HG02870 (cell line): ENCODE measurements around the gene ATP9A.
"Not testable (repeated sequence)": the region's sequence is repeated elsewhere in the genome, so short reads cannot be mapped to it uniquely, and the experiment has no call there.

ENCODE experiments used
- ATAC-seq: cut with Tn5 transposase; IDR thresholded peaks from one replicate; pipeline ENCODE4 v1.9.1; 2021; ENCODE audit warnings: mild to moderate bottlenecking, moderate library complexity; ENCODE audit not compliant: unreplicated experiment

ATP9A gene

GRCh38 chr20:51757226-51757625 is 11.0 kb downstream of the ATP9A start:
- no peak for ATAC-seq

GRCh38 chr20:51756653-51757052 is 11.5 kb downstream of the ATP9A start:
- peak; percentile 66 for ATAC-seq

GRCh38 chr20:51753220-51753619 is 15.0 kb downstream of the ATP9A start:
- ATAC-seq = not testable (repeated sequence)

- no peak for ATAC-seq
Observed at GRCh38 chr20:51752343-51752951, 15.7 kb downstream of the ATP9A start.

GRCh38 chr20:51750770-51751388 is 17.3 kb downstream of the ATP9A start:
- no peak for ATAC-seq

GRCh38 chr20:51750037-51750769 is 18.0 kb downstream of the ATP9A start:
- no peak for ATAC-seq

GRCh38 chr20:51749674-51750036 is 18.5 kb downstream of the ATP9A start:
- ATAC-seq = no peak

GRCh38 chr20:51747182-51747911 is 20.8 kb downstream of the ATP9A start:
- no peak for ATAC-seq

GRCh38 chr20:51745804-51746203 is 22.4 kb downstream of the ATP9A start:
- no peak for ATAC-seq

- ATAC-seq = no peak
Observed at GRCh38 chr20:51740838-51741237, 27.4 kb downstream of the ATP9A start.

- ATAC-seq = not testable (repeated sequence)
Observed at GRCh38 chr20:51740308-51740707, 27.9 kb downstream of the ATP9A start.

GRCh38 chr20:51739722-51740249 is 28.4 kb downstream of the ATP9A start:
- ATAC-seq = no peak

GRCh38 chr20:51738877-51739447 is 29.2 kb downstream of the ATP9A start:
- no peak for ATAC-seq

GRCh38 chr20:51738261-51738660 is 29.9 kb downstream of the ATP9A start:
- not testable (repeated sequence) for ATAC-seq

GRCh38 chr20:51736947-51737346 is 31.2 kb downstream of the ATP9A start:
- no peak for ATAC-seq

GRCh38 chr20:51735728-51736600 is 32.2 kb downstream of the ATP9A start:
- no peak for ATAC-seq

- no peak for ATAC-seq
Observed at GRCh38 chr20:51734876-51735720, 33.1 kb downstream of the ATP9A start.

- ATAC-seq = no peak
Observed at GRCh38 chr20:51733070-51733469, 35.1 kb downstream of the ATP9A start.
